ENCODE results near the gene KRTAP4-3.

GRCh38 chr17:41121742-41122141, 46.3 kb downstream of the KRTAP4-3 start:
- TF ChIP-seq CTCF (IDR thresholded peaks at IDR 0.05), result no peak
- no peak for TF ChIP-seq POLR2AphosphoS5 (IDR thresholded peaks at IDR 0.05)
- no peak for TF ChIP-seq POLR2A (IDR thresholded peaks at IDR 0.05)
